ENCODE data around the gene SGTA. TPM values are rescaled to one million over a fixed set of nuclear protein-coding genes. Genes with fewer than 3 reads are reported as not detected.

Gene SGTA
- total and polyA plus RNA-seq, 2 of the 13 experiments (the other 11 are each of a cell fraction or from before 2014, with no cell fraction given), result 43.9 to 47.4 TPM

DNA sequence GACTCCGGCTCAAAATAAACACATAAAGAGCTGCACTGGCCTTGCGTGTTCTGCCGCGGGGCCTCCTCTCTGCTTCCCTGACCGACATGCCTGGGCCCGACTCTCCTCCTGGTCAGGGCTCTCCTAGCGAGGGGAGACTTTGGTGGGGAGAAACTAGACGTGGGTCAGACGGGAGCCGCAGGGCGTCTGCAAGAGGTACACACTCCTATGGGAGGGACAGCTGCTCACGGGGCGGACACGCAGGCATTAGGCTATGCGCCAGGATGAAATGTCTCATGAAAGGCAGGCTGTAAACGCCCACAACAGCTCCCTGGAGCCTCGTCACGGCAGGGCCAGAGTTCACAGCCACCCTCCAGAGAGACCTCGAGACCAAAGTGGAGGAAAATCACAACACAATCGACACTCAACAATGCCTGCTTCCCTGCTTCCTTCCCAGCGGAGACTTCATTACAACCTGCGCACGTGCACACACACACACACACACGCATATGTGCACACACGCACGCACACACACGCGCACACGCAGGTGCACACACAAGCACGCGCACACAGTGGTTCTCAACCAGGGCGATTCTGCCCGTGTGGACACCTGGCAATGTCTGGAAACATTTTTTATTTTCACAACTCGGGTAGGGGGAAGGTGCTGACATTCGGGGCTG lies 49.0 kb downstream of the SGTA start:
- no peak overlapping the region for H3K27ac ChIP-seq (ENCODE audit: extremely low read length, insufficient read depth, low read length)
- in situ Hi-C loops (cut with HindIII; ENCODE audit: extremely low pct_ligation_motif_present, low pct_unique_long_range_greater_than_20kb) (no loop called here), intact Hi-C loops (cut with micrococcal nuclease; ENCODE audit: unreplicated experiment) (no loop called here)
- H3K4me3 ChIP-seq (replicated peaks in 1 of 3; ENCODE audit: insufficient read depth in 1 of 3, low read depth in 2 of 3, low read length in 3 of 3), result no peak overlapping the region
- TF ChIP-seq ELF3 (CRISPR knock-in tag; IDR thresholded peaks at IDR 0.05) (no peak), MLLT10 (CRISPR knock-in tag; IDR thresholded peaks at IDR 0.05) (no peak), PRPF4 (IDR thresholded peaks at IDR 0.05; ENCODE audit: low read depth, low read length, poor library complexity, severe bottlenecking) (no peak), PTBP1 (IDR thresholded peaks at IDR 0.05; ENCODE audit: low read depth, low read length, poor library complexity, severe bottlenecking) (no peak), ZNF780A (CRISPR knock-in tag; IDR thresholded peaks at IDR 0.05) (no peak), ZFP41 (CRISPR knock-in tag; IDR thresholded peaks at IDR 0.05; ENCODE audit: borderline replicate concordance) (no peak), ZNF580 (CRISPR knock-in tag; IDR thresholded peaks at IDR 0.05; ENCODE audit: borderline replicate concordance, low read depth) (no peak), ZHX2 (IDR thresholded peaks at IDR 0.05; ENCODE audit: low read depth) (no peak), ZHX2 (CRISPR knock-in tag; IDR thresholded peaks at IDR 0.05; ENCODE audit: borderline replicate concordance) (no peak), WIZ (CRISPR knock-in tag; IDR thresholded peaks at IDR 0.05) (no peak), TARDBP (CRISPR knock-in tag; IDR thresholded peaks at IDR 0.05) (no peak), ZNF776 (CRISPR knock-in tag; IDR thresholded peaks at IDR 0.05) (no peak)
- TF ChIP-seq, protein P1, sequence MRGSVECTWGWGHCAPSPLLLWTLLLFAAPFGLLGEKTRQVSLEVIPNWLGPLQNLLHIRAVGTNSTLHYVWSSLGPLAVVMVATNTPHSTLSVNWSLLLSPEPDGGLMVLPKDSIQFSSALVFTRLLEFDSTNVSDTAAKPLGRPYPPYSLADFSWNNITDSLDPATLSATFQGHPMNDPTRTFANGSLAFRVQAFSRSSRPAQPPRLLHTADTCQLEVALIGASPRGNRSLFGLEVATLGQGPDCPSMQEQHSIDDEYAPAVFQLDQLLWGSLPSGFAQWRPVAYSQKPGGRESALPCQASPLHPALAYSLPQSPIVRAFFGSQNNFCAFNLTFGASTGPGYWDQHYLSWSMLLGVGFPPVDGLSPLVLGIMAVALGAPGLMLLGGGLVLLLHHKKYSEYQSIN (CRISPR knock-in tag; IDR thresholded peaks at IDR 0.05; ENCODE audit: borderline replicate concordance), result no peak
- no peak overlapping the region for H3K4me2 ChIP-seq (ENCODE audit: low read depth, low read length)
- H4K20me1 ChIP-seq (ENCODE audit: insufficient read depth, low read length), result no peaks in the 10 kb centered on the region
- 93% methylated on average over 30 of the region's 35 CpGs for WGBS (ENCODE audit: low lambda C conversion rate)
- peaks cover under 1% of the 10 kb centered on the region for H3K79me2 ChIP-seq (ENCODE audit: insufficient read depth, low read length)
- DNase-seq (ENCODE audit: low spot score) (no peak), ATAC-seq (no peak), FAIRE-seq (no peak)
- no peaks in the 10 kb centered on the region; the same call in 1 of the 2 replicates for H3K4me1 ChIP-seq (ENCODE audit: insufficient read depth, low read length)
- CTCF ChIA-PET (ENCODE audit: low intra/inter-chr PET ratio, low total read pairs), result no interaction called here
- no peaks in the 10 kb centered on the region for H3K9me3 ChIP-seq (ENCODE audit: low read length)
- no peaks in the 10 kb centered on the region; a peak in 1 of 5 replicates for H3K27me3 ChIP-seq (ENCODE audit: control insufficient read depth in 1 of 2, insufficient read depth in 2 of 2, low read length in 2 of 2)
- POLR2A ChIA-PET, result no interaction called here
- no peak overlapping the region for H3K9ac ChIP-seq (ENCODE audit: insufficient read depth, low read depth, low read length)
- peaks cover 5 to 30% of the 10 kb centered on the region in 2 experiments; a peak in 3 of 5 replicates for H3K36me3 ChIP-seq (replicated peaks in 1 of 2; ENCODE audit: control insufficient read depth in 1 of 2, insufficient read depth in 2 of 2, low read length in 2 of 2)
- no TSS peak for BruUV-seq (replicated peaks)
- no peak overlapping the region for H2AFZ ChIP-seq (ENCODE audit: low read length)

All from HepG2 (cell line).